NCI-H2196 (cell line): Measurements from ENCODE around the gene DALRD3.
"Not testable (repeated sequence)": the region's sequence is repeated elsewhere in the genome, so short reads cannot be mapped to it uniquely, and the experiment has no call there.

Experiments
- DNase-seq: peaks from one replicate; lab custom pipeline; 2025; ENCODE audit not compliant: unreplicated experiment; lab: John Stamatoyannopoulos, UW

Gene DALRD3

GRCh38 chr3:49021813-49022687 lies 3.7 kb upstream of the DALRD3 start, which contains the start of gene NDUFAF3:
Gene NDUFAF3, plus strand, starts transcription at chr3:49022121. Its CDS starts 24 bp downstream, at chr3:49022145.
- peak; percentile 88 for DNase-seq

DNA sequence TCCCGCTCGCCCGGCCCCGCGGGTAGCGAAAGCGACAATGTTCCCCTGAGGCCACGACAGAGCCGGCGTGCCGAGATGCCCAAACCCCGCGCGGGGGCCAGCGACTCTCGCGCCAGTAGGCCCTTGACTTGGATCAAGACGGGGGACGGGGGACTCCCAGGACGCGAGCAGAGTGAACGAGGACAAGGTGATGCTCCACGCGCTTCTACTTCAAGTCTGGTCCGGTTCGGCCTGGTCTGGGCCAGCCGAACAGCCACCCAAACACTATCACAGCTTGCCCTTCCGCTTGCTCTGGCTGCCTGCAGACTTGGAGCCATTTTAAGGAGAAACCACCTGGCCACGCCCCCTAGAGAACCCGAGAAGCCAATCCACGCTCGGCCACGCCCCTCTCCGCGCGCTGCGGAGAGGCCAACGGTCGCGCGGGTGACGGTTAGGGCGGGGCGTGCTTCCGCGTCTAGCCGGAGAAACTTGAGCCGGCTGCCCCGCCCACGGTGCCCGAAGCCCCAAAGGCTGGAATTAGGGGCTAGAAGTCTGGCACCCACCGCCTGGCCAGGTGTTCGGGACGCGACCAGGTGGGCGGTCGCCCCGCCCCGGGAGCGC lies 2.9 kb upstream of the DALRD3 start:
- DNase-seq: peak; percentile 94

DNA sequence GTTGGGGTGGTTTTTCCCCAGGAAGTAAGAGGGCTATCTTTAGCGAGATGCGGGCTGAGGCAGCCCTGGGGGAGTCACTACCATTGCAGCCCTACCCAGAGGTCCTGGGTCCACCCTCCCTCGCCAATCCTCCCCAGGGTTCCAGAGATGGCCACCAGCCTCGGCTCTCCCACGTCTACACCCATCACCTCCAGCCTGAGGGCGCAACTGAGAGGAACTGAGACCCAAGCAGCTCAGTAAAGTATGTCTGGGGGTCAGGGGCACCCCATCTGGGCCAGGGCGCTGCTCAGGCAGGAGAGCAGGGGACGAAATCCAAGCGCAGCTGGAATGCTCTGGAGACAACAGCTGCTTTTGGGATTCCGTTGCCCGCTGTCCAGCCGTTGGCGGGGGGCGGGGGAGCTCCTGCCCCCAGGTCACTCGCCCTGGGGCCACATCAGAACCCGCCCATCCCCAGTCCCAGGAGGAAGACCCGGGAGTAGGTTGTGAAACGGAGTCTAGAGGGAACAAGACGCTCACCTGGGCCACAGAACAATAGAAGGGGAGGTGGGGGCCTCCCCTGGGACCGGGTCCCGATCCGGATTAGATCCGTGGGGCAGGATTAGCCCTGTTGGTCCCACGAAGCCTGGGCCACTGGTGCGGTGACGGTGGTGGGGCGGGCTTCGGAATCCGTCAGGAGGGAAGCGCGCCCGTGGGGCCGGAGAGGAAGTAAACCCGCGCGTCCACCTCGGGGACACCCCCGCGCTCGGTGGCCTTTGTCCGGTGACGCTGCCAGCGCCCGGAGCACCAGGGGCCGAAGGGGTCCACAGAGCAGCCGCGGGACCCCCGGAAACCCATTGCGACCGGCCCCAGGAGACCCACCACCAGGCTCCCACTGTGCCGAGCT lies 2.2 kb upstream of the DALRD3 start:
- DNase-seq: no peak

GRCh38 chr3:49019941-49020329 lies 1.6 kb upstream of the DALRD3 start:
- DNase-seq: no peak

GRCh38 chr3:49018707-49019006 lies 277 bp upstream of the DALRD3 start:
- peak; percentile 44 for DNase-seq

GRCh38 chr3:49017229-49017970 lies 980 bp downstream of the DALRD3 start:
- no peak for DNase-seq

DNA sequence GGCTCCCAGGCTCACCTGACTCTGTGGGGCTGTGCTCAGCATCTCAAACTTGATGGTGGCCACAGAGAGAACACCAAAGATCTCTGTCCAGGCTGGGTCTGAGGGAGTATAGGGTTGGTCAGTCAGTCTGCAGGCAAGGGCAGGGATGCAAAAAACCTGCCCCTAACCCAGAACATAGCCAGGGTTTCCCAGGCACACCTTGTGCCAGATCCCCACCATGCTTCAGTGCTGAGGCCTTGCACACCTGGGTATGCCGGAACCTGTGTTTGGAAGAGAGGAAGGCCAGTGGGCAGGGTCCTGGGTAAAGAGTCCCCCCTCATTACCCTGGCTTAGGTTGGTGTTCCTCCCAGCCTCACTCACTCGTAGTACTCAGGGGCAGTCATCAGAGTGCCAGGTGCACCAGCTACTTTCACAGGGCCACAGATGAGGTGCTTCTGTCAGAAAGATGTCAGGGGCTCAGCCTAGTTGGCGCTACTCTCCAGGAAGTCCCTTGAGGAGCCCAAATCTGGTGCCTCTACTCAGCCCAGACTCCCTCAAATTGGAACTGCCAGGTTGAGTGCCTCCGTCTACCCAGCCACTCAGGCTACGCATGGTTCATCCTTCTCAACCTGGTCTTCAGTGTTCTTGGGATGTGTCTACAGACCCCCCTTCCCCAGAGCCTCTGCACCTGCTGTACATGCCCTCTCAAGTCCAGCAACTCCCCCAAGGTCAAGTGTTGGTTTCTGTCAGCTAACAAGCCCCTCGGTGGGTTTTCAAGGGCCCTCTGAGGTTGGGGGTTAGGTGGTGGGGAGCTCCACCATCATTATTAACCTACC lies 1.8 kb downstream of the DALRD3 start:
- DNase-seq: no peak

DNA sequence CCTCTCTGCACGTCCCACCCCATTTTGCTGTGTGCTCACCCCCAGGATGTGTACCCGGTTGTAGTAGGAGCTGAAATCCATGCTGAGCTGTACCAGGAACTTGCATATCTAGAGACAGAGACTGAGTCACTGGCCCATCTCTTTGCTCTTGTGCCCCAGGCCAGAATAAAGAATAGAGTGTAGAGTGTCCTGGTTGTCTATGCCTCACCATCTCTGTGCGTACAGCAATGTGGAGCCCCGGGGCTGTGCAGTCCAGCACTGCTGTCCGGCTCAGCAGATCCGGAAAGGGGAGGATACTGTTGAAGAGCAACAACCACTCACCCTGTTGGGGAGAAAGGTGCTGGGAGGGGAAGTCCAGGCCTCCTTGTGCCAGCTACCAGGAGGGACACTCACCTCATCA lies 2.6 kb downstream of the DALRD3 start:
- no peak for DNase-seq

- DNase-seq: no peak
These were observed 3.3 kb downstream of the DALRD3 start for GRCh38 chr3:49015072-49015471.

DNA sequence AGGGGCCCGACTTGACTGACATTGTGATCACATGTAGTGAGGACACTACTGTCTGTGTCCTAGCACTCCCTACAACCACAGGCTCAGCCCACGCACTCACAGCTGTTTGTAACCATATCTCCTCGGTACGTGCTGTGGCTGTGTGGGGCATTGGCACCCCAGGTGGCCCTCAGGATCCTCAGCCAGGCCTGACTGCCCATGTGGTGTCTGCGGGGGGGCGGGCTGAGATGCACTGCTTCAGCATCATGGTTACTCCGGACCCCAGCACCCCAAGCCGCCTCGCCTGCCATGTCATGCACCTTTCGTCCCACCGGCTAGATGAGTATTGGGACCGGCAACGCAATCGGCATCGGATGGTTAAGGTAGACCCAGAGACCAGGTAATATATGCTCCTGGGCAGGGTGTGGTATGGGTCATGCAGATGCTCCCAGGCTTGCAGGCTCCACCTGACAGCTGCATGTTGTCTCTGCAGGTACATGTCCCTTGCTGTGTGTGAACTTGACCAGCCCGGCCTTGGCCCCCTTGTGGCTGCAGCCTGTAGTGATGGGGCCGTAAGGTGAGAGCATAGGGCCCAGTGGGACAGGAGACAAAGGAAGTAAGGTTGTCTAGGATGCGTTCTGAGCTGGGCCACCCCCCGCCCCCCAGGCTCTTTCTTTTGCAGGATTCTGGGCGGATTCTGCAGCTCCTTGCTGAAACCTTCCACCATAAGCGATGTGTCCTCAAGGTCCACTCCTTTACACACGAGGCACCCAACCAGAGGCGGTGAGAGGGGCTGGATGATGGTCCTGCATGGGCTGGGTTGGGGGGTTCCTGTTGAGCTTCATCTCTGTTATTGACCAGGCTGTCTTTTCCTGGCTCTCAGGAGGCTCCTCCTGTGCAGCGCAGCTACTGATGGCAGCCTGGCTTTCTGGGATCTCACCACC lies 4.4 kb downstream of the DALRD3 start:
- DNase-seq: peak; percentile 45

- no peak for DNase-seq
These were observed 5.2 kb downstream of the DALRD3 start for GRCh38 chr3:49013113-49013737.

DNA sequence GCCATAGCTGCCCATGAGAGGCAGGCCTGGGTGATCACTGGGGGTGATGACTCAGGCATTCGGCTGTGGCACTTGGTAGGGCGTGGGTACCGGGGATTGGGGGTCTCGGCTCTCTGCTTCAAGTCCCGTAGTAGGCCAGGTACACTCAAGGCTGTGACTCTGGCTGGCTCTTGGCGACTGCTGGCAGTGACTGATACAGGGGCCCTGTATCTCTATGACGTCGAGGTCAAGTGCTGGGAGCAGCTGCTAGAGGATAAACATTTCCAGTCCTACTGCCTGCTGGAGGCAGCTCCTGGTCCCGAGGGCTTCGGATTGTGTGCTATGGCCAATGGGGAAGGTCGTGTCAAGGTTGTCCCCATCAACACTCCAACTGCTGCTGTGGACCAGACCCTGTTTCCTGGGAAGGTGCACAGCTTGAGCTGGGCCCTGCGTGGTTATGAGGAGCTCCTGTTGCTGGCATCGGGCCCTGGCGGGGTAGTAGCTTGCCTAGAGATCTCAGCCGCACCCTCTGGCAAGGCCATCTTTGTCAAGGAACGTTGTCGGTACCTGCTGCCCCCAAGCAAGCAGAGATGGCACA lies 5.9 kb downstream of the DALRD3 start:
- DNase-seq: no peak

GRCh38 chr3:49009396-49009795 lies 9.0 kb downstream of the DALRD3 start:
- DNase-seq: no peak

DNA sequence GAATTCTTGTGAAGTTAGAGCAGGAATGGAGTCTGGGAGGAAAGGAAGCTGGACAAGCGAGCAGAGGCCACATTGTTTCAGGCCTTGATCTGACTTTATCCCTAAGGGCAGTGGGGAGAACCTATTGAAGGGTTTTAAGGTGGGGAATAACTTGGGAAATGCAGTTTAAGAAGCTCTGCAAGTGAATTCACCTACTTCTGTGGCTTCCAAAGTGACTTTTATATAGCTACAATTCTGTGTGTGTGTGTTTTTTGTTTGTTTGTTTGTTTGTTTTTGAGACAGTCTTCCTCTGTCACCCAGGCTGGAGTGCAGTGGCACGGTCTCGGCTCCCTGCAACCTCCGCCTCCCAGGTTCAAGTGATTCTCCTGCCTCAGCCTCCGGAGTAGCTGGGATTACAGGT lies 9.8 kb downstream of the DALRD3 start:
- DNase-seq: not testable (repeated sequence)

DNA sequence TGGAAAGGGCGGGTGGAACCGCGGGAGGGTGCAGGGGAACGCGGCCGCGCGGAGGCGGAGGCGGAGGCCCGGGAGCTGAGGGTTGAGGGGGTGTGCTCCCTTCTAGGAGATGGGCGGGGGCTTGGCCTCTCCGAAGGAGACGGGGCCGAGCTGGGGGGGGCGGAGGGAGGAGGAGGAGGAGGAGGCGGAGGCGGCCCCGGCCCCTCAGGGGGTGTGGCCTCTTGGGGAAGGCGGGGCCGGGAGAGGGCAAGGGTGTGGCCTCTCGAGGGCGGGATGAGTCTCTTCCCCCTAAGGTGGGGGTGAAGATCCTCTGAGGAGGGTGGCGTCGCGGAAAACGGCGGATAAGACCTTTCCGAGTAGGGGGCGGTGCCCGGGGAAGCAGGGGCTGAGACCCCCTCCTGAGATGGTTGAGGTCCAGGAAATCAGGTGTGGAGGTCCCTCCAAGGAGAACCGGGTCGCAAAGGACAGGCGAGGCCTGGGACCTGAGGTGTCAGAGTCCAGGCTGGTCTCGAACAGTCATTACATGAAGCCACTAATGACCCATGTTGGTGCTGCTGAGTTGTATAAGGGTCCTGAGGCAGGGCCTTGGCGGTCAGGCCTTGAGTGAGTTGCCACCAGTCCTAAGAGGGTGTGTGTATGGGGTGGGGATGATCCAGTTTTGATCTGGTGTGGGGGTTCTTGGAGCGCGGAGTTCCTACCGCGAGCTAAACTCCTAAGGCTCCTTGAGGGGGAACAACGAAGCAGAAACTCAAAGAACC lies 10.4 kb downstream of the DALRD3 start:
- peak; percentile 78 for DNase-seq

DNA sequence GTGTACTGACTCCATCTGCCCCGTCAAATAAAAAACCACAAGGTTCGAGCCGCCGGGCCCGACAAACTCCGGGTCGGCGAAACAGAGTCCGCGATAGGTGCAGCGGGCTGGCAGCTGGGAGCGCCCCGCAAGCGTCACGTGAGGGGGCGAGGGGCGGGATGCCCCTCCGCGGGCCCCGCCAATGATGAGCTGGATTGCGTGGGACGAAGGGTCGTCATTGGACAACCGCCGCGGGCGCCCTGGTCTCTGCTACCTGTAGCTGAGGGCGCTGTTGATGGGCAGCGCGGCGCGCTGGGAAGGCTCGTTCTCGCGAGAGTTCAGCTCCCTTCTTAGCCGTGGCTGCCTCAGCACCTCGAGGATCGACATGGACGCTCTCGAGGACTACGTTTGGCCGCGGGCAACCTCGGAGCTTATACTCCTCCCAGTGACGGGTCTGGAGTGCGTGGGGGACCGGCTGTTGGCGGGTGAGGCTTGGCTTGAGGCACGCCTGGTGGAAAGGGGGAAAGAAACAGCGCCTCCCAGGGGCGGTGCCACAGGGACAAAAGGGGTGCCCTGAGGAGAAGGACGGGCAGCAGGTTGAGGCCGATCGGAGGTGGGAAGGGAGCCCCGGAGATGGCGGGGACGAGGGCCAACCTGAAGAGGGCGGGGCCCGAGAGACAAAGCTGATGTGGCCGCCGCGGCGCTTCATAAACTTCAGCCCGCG lies 11.2 kb downstream of the DALRD3 start, which contains the start of gene WDR6:
Gene WDR6 (plus strand): TSS at position 324 of the 703 bp plus-strand sequence. CDS start 41 bp downstream, at position 365.
- peak; percentile 88 for DNase-seq
